ENCODE measurements around the gene GRK5.
"Not testable (repeated sequence)": the region's sequence is repeated elsewhere in the genome, so short reads cannot be mapped to it uniquely, and the experiment has no call there.

GRK5 gene

GRCh38 chr10:119270762-119271366 is 63.5 kb downstream of the GRK5 start:
- Histone ChIP-seq H3K36me3 (no peaks in the 10 kb centered on the region), H3K9me3 (no peaks in the 10 kb centered on the region), H3K4me3 (ENCODE audit: low read depth, low read length) (no peak overlapping the region), H3K4me1 (no peaks in the 10 kb centered on the region), H3K27me3 (no peaks in the 10 kb centered on the region)
- no peak for TF ChIP-seq CTCF (IDR thresholded peaks at IDR 0.05; ENCODE audit: low read depth, low read length)
- DNase-seq, result no peak

- not testable (repeated sequence) for H3K27me3 ChIP-seq; DNase-seq; H3K4me3 ChIP-seq (ENCODE audit: low read depth, low read length); H3K4me1 ChIP-seq; H3K36me3 ChIP-seq; H3K9me3 ChIP-seq
Observed at GRCh38 chr10:119272338-119272734, 65.0 kb downstream of the GRK5 start.

GRCh38 chr10:119272736-119273135 is 65.4 kb downstream of the GRK5 start:
- H3K36me3 ChIP-seq, result no peaks in the 10 kb centered on the region
- DNase-seq, result no peak
- H3K4me3 ChIP-seq (ENCODE audit: low read depth, low read length), result no peak overlapping the region
- no peaks in the 10 kb centered on the region for H3K9me3 ChIP-seq
- TF ChIP-seq CTCF (IDR thresholded peaks at IDR 0.05; ENCODE audit: low read depth, low read length), result no peak
- no peaks in the 10 kb centered on the region for H3K4me1 ChIP-seq
- H3K27me3 ChIP-seq, result no peaks in the 10 kb centered on the region

GRCh38 chr10:119273413-119273812 is 66.0 kb downstream of the GRK5 start:
- no peaks in the 10 kb centered on the region for H3K27me3 ChIP-seq
- no peaks in the 10 kb centered on the region for H3K9me3 ChIP-seq
- H3K36me3 ChIP-seq, result no peaks in the 10 kb centered on the region
- no peak for DNase-seq
- H3K4me3 ChIP-seq (ENCODE audit: low read depth, low read length), result no peak overlapping the region
- TF ChIP-seq CTCF (IDR thresholded peaks at IDR 0.05; ENCODE audit: low read depth, low read length), result no peak
- H3K4me1 ChIP-seq, result no peaks in the 10 kb centered on the region

- H3K4me1 ChIP-seq, result no peaks in the 10 kb centered on the region
- no peaks in the 10 kb centered on the region for H3K36me3 ChIP-seq
- H3K27me3 ChIP-seq, result no peaks in the 10 kb centered on the region
- no peaks in the 10 kb centered on the region for H3K9me3 ChIP-seq
- H3K4me3 ChIP-seq (ENCODE audit: low read depth, low read length), result no peak overlapping the region
- no peak for TF ChIP-seq CTCF (IDR thresholded peaks at IDR 0.05; ENCODE audit: low read depth, low read length)
- no peak for DNase-seq
Observed at GRCh38 chr10:119274519-119275045, 67.2 kb downstream of the GRK5 start.

- no peak for TF ChIP-seq CTCF (IDR thresholded peaks at IDR 0.05; ENCODE audit: low read depth, low read length)
- Histone ChIP-seq H3K4me1 (no peaks in the 10 kb centered on the region), H3K36me3 (no peaks in the 10 kb centered on the region), H3K4me3 (ENCODE audit: low read depth, low read length) (no peak overlapping the region), H3K9me3 (no peaks in the 10 kb centered on the region), H3K27me3 (no peaks in the 10 kb centered on the region)
- DNase-seq, result no peak
Observed at GRCh38 chr10:119275085-119275484, 67.7 kb downstream of the GRK5 start.

GRCh38 chr10:119276194-119276593 is 68.8 kb downstream of the GRK5 start:
- H3K4me1 ChIP-seq; H3K9me3 ChIP-seq; H3K4me3 ChIP-seq (ENCODE audit: low read depth, low read length); H3K36me3 ChIP-seq; DNase-seq; H3K27me3 ChIP-seq: not testable (repeated sequence)
